HG02885 (cell line): ENCODE measurements around the gene TMEM132D.

Experiments
- ATAC-seq: cut with Tn5 transposase; IDR thresholded peaks from one replicate; pipeline ENCODE4 v1.9.1; 2021; ENCODE audit warnings: mild to moderate bottlenecking; ENCODE audit not compliant: unreplicated experiment, poor library complexity

TMEM132D gene

GRCh38 chr12:129753586-129753985 is 150.2 kb downstream of the TMEM132D start:
- no peak for ATAC-seq

GRCh38 chr12:129750421-129750820 is 153.4 kb downstream of the TMEM132D start:
- no peak for ATAC-seq

- ATAC-seq: no peak
These were observed 157.5 kb downstream of the TMEM132D start for GRCh38 chr12:129746318-129746717.

DNA sequence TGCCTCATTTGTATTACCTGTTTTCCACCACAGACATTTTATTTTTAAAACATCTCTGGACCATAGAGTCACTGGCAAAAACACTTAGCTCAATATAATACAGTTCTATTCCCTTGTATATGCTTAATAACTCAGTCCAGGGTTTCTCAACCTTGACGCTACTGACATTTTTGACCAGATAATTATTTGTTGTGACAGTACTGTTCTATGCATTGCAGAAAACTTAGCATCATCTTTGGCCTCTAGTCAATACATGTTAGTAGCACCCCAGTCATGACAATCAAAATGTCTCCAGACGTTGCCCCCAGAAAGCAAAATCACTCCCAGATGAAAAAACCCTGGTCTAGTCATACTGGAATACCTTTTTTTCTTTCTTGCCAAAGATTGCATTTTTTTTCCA is 174.7 kb downstream of the TMEM132D start:
- no peak for ATAC-seq

- ATAC-seq: no peak
These were observed 176.7 kb downstream of the TMEM132D start for GRCh38 chr12:129727100-129727499.

GRCh38 chr12:129723260-129723659 is 180.6 kb downstream of the TMEM132D start:
- ATAC-seq: no peak

DNA sequence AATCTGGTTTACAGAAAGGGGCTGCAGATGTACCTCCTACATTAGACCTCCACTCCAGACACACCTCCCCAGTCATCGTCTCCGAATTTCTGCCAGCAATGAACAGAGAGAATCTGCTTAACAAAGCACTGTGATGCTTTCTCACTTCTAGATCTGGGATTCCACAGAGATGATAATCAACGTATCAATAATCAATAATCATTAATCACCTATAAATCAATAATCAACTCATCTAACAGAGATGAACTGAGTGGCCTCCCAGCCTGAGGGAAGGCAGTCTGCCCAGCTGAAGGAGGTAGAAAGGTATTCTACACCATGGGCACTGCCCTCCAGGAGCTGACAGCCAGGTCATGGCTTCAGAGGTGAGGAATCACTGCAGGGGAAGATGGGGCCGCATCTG is 183.2 kb downstream of the TMEM132D start:
- ATAC-seq: no peak

- no peak for ATAC-seq
These were observed 184.4 kb downstream of the TMEM132D start for GRCh38 chr12:129719416-129719815.

- ATAC-seq: no peak
These were observed 186.4 kb downstream of the TMEM132D start for GRCh38 chr12:129717438-129717837.

DNA sequence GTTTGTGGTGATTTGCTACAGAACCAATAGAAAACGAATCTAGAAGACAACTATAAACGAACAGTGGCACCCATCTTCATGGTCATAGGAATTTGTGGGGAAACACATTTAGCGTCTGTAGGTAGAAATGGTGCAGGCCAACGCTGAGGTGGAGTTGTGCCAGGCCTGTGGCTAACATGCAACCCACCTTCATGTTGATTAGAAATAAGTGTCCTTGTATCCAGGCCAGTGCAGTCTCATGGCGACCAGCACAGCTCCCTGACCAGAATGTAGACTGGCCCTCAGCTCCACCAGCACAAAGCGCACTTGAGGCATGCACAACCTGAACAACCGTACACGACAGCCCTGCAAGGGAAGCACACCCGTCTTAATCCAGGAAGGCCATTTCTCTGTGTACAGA is 187.0 kb downstream of the TMEM132D start:
- no peak for ATAC-seq

DNA sequence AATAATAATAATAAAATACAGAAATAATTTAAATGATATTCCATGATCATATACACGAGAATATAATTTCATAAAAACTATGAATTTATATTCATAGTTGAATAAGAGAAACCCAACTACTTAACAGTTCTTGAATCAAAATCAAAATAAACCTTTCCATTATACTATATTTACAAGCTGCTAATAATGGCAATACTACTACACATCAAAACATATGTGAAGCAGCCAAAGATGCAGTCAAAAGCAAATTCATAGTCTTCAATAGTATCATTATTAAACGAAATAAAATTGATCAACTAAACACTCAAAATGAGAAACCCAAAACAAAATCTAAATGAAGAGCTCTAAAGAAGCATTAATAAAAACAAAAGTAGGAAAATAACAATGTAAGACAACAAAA is 197.1 kb downstream of the TMEM132D start:
- no peak for ATAC-seq

GRCh38 chr12:129704232-129704830 is 199.5 kb downstream of the TMEM132D start:
- no peak for ATAC-seq

DNA sequence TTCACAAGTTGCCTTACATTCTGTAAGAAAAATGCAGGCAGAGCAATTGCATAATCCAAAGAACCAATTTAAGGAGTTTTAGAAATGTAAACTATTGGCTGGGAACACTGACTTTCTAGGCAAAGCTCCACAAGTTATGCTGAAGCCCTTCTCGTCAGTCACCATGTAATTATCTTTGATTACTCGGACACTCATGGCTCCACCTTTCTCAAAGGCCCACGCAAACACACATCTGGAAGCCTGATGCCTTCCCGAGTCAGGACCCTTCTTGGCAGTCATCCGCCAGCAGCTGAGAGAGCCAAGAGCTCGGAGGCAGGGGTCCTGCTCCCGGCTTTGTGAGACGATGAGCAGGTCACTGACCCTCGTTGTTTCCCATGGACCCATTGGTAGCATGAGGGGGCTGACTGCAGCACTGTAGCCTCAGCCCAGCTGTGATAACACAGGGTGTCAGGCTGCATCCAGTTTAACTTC is 202.2 kb downstream of the TMEM132D start:
- ATAC-seq: no peak

DNA sequence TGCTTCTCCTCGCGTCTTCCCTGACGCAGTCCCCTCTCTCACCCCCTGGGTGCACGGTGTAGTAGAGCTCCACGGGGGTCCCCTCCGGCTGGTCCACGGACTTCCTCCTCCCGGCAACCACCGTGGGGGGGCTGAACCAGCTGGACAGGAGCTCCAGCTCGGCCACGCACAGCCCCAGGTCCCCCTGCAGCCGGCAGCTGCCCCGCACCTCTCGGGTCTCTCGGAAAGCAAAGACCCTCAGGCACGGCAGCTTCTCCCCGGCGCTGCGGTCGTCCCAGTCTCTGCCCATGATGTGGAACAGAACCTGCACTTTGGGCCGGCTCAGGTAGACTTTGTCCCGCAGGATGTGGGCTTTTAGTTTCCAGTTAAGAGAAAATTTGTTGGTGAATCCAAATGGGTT is 203.8 kb downstream of the TMEM132D start:
- no peak for ATAC-seq

- ATAC-seq: no peak
These were observed 206.9 kb downstream of the TMEM132D start for GRCh38 chr12:129696926-129697325.

DNA sequence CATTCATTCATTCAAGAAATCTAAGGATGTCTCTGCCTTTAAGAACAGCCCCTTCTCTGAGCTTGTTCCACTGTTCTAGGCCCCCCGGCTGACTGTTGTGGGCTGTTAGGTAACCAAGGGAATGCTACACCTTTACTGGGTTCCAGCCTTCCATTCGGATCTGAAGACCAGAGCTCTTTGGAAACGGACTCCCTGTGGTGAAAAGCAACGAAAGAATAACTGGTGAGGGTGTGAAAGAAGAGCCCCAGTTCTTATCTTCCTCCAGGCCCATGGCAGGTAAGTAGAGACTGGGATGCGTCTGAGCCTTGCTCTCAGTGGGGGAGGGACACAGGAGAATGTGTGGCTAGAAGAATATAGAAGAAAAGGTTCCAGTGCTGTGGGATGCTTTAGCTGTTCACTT is 207.4 kb downstream of the TMEM132D start:
- ATAC-seq: no peak

DNA sequence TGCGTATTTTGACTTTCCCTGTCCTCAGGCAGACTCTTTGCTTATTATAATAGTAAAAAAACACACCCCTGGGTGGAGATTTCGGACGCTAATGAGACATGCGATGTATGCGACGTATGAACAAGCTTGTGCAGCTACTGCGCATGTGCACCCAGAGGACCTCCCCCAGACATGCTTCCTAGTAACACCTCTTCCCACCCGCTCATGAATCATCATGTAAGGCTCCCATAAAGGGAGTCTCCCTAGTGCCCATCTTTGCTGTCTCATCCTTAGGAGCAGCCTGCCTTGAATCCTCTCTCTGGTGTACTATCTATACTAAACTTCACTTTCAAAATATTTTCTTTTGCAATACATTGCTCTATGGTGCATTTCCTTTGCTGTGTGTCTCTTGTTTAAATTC is 210.1 kb downstream of the TMEM132D start:
- no peak for ATAC-seq

DNA sequence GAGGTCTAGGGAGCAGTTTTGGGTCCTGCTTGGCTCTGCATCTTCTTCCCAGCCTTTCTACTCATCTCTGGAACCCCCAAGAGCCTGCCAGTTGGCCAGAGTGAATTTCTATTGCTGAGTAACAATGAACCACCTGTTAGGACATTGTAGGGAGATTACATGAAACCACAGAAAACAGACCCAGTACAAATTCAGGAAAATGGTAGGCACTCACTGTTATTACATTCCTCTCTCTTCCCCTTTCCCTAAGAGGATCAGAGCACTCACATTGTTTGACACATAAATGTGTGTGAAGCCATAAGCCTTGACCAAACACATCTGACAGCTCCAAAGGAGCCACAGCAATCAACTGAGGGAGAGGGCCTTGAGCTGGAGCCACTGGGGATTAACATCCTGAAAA is 216.1 kb downstream of the TMEM132D start:
- ATAC-seq: no peak

DNA sequence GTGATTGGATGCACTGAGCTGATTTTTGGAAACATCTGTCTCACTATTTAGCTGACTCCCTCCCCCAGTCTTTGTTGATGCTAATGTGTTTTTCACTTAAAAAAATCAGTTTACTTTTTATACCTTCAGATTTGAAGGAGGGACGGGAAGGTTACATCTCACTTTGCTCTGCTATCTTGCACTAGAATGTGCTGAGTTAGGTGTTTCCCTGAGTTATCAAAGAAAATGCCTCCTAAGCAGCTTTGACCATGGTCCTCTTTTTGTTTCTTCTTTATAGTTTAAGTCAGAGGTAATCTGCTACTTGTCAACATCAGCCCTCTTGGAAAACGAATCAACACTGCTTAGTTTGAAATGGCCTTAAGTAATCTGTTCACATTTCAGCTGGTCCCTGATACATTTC is 222.0 kb downstream of the TMEM132D start:
- ATAC-seq: no peak

- ATAC-seq: no peak
These were observed 222.7 kb downstream of the TMEM132D start for GRCh38 chr12:129681151-129681550.

- no peak for ATAC-seq
These were observed 227.4 kb downstream of the TMEM132D start for GRCh38 chr12:129676411-129676810.

DNA sequence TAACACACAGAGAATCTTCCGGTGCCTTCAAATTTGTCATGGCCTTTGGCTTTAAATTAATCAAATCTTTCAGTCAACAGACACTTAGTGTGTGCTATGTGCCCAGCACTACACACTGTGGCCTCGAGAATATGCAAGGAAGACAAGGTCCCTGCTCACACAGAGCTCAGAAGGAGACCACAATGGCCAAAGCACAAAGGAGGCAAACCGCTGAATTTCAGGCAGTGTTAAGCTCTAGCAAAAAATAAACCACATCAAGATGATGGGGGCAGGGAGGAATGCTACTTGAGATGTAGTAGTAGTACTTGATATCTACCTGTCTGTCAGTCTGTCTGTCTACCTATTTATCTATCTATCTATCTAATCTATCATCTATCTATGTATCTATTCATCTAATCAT is 227.9 kb downstream of the TMEM132D start:
- no peak for ATAC-seq

DNA sequence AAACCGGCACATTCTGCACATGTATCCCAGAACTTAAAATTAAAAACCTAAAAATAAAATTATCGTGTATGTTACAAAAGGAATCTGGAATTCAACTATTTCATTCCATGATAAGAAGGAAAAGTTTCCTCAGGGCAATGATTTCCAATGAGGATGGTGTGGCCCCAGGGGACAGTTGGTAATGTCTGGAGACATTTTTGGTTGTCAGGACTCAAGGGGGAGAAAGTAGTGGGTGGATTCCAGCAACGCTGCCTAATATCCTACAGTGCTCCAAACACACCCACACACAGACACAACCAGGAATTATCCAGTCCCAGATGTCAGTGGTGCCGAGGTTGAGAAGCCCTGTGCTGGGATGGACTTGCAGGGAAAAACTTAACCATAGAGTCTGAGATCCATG is 228.3 kb downstream of the TMEM132D start:
- ATAC-seq: no peak
